WI38 (cell line): Measurements from ENCODE around the gene LIPH.
"Not testable (repeated sequence)": the region's sequence is repeated elsewhere in the genome, so short reads cannot be mapped to it uniquely, and the experiment has no call there.

Source experiments
- H3K4me3 ChIP-seq: 2 replicates; pipeline ENCODE4 v1.5.1; 2011; ENCODE audit warnings: low read depth, mild to moderate bottlenecking, control low read depth, low read length
- CTCF ChIP-seq: IDR thresholded peaks from 2 replicates; pipeline ENCODE4 v1.5.1; 2012; ENCODE audit warnings: low read depth, mild to moderate bottlenecking, control low read depth, low read length

Gene LIPH

GRCh38 chr3:185560676-185561075 lies 8.3 kb upstream of the LIPH start:
- H3K4me3 ChIP-seq = no peak overlapping the region
- no peak for TF ChIP-seq CTCF

- H3K4me3 ChIP-seq = no peak overlapping the region
- TF ChIP-seq CTCF = no peak
Observed at GRCh38 chr3:185559706-185560090, 7.3 kb upstream of the LIPH start.

- H3K4me3 ChIP-seq = no peak overlapping the region
- no peak for TF ChIP-seq CTCF
Observed at GRCh38 chr3:185558395-185558794, 6.0 kb upstream of the LIPH start.

GRCh38 chr3:185556640-185557039 lies 4.3 kb upstream of the LIPH start:
- H3K4me3 ChIP-seq = not testable (repeated sequence)

- no peak for TF ChIP-seq CTCF
- no peak overlapping the region for H3K4me3 ChIP-seq
Observed at GRCh38 chr3:185555860-185556347, 3.5 kb upstream of the LIPH start.

GRCh38 chr3:185555101-185555501 lies 2.7 kb upstream of the LIPH start:
- no peak overlapping the region for H3K4me3 ChIP-seq
- TF ChIP-seq CTCF = no peak

- TF ChIP-seq CTCF = no peak
- H3K4me3 ChIP-seq = no peak overlapping the region
Observed at GRCh38 chr3:185549651-185550111, 2.7 kb downstream of the LIPH start.

GRCh38 chr3:185549122-185549521 lies 3.3 kb downstream of the LIPH start:
- no peak for TF ChIP-seq CTCF
- H3K4me3 ChIP-seq = no peak overlapping the region
